Suprapubic skin (tissue), 4 donors: ENCODE results near the gene GSK3B.

Experiments
- CTCF ChIP-seq, 2 donors: fragments of 200-600 bp in 1 of 2; fragments of 450-650 bp in 1 of 2; sonication (generic) in 1 of 2; IDR thresholded peaks; one replicate each; pipeline ENCODE4 v1.5.1; 2016 to 2019; ENCODE audit warnings: antibody characterized with exemption in 2 of 2, mild to moderate bottlenecking in 1 of 2, moderate library complexity in 1 of 2
- EP300 ChIP-seq: sonication (generic); formaldehyde crosslinking; IDR thresholded peaks from one replicate; pipeline ENCODE4 v1.6.1; 2017; ENCODE audit warnings: antibody characterized with exemption
- POLR2A ChIP-seq, 2 donors: fragments of 450-650 bp; IDR thresholded peaks; one replicate each; pipeline ENCODE4 v1.6.1; 2017; ENCODE audit warnings: antibody characterized with exemption in 2 of 2, mild to moderate bottlenecking in 2 of 2, moderate library complexity in 2 of 2
- POLR2AphosphoS5 ChIP-seq, 3 donors: sonication (generic); formaldehyde crosslinking; IDR thresholded peaks; one replicate each; pipeline ENCODE4 v1.6.1; 2017; ENCODE audit warnings: antibody characterized with exemption in 3 of 3

DNA sequence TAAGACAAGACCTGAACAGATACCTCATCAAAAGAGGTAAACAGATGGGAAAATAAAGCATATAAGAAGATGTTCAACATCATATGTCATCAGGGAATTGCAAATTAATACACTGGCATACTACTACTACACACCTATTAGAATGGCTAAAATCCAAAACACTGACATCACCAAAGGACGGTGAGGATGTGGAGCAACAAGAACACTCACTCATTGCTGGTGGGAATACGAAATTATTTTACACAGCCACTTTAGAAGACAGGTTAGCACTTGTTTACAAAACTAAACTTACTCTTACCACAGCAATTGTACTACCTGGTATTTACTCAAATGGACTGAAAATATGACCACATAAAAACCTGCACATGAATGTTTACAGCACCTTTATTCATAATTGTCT, 119.6 kb downstream of the GSK3B start:
- TF ChIP-seq CTCF (IDR thresholded peaks at IDR 0.05) (no peak), POLR2A (IDR thresholded peaks at IDR 0.05) (no peak), EP300 (no peak), POLR2AphosphoS5 (IDR thresholded peaks at IDR 0.05) (no peak)
